ENCODE results near the gene MARK4. TPM values are rescaled to one million over a fixed set of nuclear protein-coding genes. Genes with fewer than 3 reads are reported as not detected.

The MARK4 gene
- total RNA-seq, 1 experiment from 2014 or later, result 58.5 TPM

DNA sequence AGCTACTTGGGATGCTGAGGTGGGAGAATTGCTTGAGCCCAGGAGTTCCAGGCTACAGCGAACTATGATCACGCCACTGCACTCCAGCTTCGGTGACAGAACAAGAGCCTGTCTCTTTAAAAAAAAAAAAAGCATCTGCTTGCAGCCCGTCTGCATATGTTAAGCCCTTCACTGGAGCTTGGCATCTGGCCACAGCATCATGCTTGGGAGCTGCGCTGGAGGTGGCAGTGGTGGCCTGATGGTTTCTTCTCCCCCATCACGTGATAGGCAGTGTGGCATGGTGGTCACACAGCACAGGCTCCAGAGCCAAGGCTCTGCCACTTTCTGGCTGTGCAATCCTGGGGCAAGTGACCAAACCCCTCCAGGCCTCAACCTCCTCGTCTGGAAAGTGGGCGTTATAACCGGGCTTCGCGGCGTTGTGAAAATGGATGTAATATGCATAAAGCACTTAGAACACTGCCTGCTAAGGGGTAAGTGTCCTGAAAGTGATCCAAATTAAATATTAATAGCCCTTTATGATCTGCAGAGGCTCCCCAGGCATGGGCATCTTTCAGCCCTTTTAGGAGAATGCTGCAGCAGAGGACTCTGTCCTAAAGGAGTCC lies 24.4 kb downstream of the MARK4 start:
- Mint-ChIP-seq H3K36me3 (peaks cover 25% of the 10 kb centered on the region), H3K27ac (no peak overlapping the region), H3K27me3 (ENCODE audit: low read depth) (no peaks in the 10 kb centered on the region), H3K4me1 (no peaks in the 10 kb centered on the region), H3K4me3 (no peak overlapping the region), H3K9me3 (no peaks in the 10 kb centered on the region)
- no peak for DNase-seq (ENCODE audit: low spot score)
- ChIA-PET CTCF (interaction anchor here (1.8 kb wide), 1 partner anchor 88 kb away, joined by 4 read pairs; no protein-coding TSS in a partner anchor), POLR2A (no interaction called here)
- no peak for ATAC-seq
- TF ChIP-seq, protein P1, sequence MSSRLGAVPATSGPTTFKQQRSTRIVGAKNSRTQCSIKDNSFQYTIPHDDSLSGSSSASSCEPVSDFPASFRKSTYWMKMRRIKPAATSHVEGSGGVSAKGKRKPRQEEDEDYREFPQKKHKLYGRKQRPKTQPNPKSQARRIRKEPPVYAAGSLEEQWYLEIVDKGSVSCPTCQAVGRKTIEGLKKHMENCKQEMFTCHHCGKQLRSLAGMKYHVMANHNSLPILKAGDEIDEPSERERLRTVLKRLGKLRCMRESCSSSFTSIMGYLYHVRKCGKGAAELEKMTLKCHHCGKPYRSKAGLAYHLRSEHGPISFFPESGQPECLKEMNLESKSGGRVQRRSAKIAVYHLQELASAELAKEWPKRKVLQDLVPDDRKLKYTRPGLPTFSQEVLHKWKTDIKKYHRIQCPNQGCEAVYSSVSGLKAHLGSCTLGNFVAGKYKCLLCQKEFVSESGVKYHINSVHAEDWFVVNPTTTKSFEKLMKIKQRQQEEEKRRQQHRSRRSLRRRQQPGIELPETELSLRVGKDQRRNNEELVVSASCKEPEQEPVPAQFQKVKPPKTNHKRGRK (CRISPR knock-in tag; IDR thresholded peaks at IDR 0.05; ENCODE audit: borderline replicate concordance), result no peak
- TF ChIP-seq, protein P2, sequence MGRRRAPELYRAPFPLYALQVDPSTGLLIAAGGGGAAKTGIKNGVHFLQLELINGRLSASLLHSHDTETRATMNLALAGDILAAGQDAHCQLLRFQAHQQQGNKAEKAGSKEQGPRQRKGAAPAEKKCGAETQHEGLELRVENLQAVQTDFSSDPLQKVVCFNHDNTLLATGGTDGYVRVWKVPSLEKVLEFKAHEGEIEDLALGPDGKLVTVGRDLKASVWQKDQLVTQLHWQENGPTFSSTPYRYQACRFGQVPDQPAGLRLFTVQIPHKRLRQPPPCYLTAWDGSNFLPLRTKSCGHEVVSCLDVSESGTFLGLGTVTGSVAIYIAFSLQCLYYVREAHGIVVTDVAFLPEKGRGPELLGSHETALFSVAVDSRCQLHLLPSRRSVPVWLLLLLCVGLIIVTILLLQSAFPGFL (CRISPR knock-in tag; IDR thresholded peaks at IDR 0.05; ENCODE audit: borderline replicate concordance), result no peak
- TF ChIP-seq JAZF1 (CRISPR knock-in tag; IDR thresholded peaks at IDR 0.05) (no peak), IRF2 (CRISPR knock-in tag; IDR thresholded peaks at IDR 0.05; ENCODE audit: borderline replicate concordance, low read depth) (no peak), CREB1 (CRISPR knock-in tag; IDR thresholded peaks at IDR 0.05) (no peak), FOXJ3 (CRISPR knock-in tag; IDR thresholded peaks at IDR 0.05; ENCODE audit: borderline replicate concordance) (no peak)
- TF ChIP-seq, protein P3, sequence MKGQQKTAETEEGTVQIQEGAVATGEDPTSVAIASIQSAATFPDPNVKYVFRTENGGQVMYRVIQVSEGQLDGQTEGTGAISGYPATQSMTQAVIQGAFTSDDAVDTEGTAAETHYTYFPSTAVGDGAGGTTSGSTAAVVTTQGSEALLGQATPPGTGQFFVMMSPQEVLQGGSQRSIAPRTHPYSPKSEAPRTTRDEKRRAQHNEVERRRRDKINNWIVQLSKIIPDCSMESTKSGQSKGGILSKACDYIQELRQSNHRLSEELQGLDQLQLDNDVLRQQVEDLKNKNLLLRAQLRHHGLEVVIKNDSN (CRISPR knock-in tag; IDR thresholded peaks at IDR 0.05), result no peak
- TF ChIP-seq, protein P4, sequence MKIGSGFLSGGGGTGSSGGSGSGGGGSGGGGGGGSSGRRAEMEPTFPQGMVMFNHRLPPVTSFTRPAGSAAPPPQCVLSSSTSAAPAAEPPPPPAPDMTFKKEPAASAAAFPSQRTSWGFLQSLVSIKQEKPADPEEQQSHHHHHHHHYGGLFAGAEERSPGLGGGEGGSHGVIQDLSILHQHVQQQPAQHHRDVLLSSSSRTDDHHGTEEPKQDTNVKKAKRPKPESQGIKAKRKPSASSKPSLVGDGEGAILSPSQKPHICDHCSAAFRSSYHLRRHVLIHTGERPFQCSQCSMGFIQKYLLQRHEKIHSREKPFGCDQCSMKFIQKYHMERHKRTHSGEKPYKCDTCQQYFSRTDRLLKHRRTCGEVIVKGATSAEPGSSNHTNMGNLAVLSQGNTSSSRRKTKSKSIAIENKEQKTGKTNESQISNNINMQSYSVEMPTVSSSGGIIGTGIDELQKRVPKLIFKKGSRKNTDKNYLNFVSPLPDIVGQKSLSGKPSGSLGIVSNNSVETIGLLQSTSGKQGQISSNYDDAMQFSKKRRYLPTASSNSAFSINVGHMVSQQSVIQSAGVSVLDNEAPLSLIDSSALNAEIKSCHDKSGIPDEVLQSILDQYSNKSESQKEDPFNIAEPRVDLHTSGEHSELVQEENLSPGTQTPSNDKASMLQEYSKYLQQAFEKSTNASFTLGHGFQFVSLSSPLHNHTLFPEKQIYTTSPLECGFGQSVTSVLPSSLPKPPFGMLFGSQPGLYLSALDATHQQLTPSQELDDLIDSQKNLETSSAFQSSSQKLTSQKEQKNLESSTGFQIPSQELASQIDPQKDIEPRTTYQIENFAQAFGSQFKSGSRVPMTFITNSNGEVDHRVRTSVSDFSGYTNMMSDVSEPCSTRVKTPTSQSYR (CRISPR knock-in tag; IDR thresholded peaks at IDR 0.05), result no peak
- TF ChIP-seq, protein P5, sequence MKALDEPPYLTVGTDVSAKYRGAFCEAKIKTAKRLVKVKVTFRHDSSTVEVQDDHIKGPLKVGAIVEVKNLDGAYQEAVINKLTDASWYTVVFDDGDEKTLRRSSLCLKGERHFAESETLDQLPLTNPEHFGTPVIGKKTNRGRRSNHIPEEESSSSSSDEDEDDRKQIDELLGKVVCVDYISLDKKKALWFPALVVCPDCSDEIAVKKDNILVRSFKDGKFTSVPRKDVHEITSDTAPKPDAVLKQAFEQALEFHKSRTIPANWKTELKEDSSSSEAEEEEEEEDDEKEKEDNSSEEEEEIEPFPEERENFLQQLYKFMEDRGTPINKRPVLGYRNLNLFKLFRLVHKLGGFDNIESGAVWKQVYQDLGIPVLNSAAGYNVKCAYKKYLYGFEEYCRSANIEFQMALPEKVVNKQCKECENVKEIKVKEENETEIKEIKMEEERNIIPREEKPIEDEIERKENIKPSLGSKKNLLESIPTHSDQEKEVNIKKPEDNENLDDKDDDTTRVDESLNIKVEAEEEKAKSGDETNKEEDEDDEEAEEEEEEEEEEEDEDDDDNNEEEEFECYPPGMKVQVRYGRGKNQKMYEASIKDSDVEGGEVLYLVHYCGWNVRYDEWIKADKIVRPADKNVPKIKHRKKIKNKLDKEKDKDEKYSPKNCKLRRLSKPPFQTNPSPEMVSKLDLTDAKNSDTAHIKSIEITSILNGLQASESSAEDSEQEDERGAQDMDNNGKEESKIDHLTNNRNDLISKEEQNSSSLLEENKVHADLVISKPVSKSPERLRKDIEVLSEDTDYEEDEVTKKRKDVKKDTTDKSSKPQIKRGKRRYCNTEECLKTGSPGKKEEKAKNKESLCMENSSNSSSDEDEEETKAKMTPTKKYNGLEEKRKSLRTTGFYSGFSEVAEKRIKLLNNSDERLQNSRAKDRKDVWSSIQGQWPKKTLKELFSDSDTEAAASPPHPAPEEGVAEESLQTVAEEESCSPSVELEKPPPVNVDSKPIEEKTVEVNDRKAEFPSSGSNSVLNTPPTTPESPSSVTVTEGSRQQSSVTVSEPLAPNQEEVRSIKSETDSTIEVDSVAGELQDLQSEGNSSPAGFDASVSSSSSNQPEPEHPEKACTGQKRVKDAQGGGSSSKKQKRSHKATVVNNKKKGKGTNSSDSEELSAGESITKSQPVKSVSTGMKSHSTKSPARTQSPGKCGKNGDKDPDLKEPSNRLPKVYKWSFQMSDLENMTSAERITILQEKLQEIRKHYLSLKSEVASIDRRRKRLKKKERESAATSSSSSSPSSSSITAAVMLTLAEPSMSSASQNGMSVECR (CRISPR knock-in tag; IDR thresholded peaks at IDR 0.05; ENCODE audit: borderline replicate concordance), result no peak
- TF ChIP-seq, protein P6, sequence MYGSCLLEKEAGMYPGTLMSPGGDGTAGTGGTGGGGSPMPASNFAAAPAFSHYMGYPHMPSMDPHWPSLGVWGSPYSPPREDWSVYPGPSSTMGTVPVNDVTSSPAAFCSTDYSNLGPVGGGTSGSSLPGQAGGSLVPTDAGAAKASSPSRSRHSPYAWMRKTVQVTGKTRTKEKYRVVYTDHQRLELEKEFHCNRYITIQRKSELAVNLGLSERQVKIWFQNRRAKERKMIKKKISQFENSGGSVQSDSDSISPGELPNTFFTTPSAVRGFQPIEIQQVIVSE (CRISPR knock-in tag; IDR thresholded peaks at IDR 0.05; ENCODE audit: borderline replicate concordance), result no peak

DNA sequence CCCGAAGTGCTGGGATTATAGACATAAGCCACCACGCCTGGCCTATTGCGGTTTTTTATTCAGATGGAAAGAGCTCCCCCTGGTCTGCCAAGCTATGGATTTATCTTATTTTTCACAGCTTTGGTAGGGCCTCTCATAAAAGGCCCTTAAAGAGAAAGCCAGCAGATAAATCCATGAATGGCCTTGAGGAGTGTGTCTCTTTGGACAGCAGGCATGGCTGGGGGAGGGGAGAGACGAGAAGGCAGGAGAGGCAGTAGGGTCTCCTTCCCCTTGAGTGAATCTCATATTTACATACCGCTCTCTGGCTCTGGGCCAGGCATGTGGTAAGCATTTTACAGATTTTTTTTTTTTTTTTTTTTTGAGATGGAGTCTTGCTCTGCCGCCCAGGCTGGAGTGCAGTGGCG lies 25.2 kb downstream of the MARK4 start:
- POLR2A ChIA-PET, result no interaction called here
- H3K4me3 Mint-ChIP-seq, result no peak overlapping the region

More for the DNA sequence above, 25.2 kb downstream of the MARK4 start:
- DNase-seq (ENCODE audit: low spot score) (no peak), ATAC-seq (no peak)
- TF ChIP-seq, protein P7, sequence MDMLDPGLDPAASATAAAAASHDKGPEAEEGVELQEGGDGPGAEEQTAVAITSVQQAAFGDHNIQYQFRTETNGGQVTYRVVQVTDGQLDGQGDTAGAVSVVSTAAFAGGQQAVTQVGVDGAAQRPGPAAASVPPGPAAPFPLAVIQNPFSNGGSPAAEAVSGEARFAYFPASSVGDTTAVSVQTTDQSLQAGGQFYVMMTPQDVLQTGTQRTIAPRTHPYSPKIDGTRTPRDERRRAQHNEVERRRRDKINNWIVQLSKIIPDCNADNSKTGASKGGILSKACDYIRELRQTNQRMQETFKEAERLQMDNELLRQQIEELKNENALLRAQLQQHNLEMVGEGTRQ (CRISPR knock-in tag; IDR thresholded peaks at IDR 0.05), result no peak
- Mint-ChIP-seq H3K4me1 (no peaks in the 10 kb centered on the region), H3K9me3 (no peaks in the 10 kb centered on the region), H3K27ac (no peak overlapping the region), H3K36me3 (peaks cover 27% of the 10 kb centered on the region), H3K27me3 (ENCODE audit: low read depth) (no peaks in the 10 kb centered on the region)
- CTCF ChIA-PET, result no interaction called here
